ENCODE data around the gene NXPH4.

- TF ChIP-seq CTCF (IDR thresholded peaks at IDR 0.05) (no peak), POLR2A (IDR thresholded peaks at IDR 0.05) (no peak)
These were observed 36.1 kb upstream of the NXPH4 start for GRCh38 chr12:57180321-57180989.

Data from adrenal gland (tissue), 5 donors.